Keratinocyte (primary cell): ENCODE data around the gene KATNB1.

Experiments used
- EZH2 ChIP-seq: IDR thresholded peaks from one replicate; pipeline ENCODE4 v1.6.1; 2012; ENCODE audit warnings: inconsistent platforms, mild to moderate bottlenecking, low read length, moderate library complexity
- TF ChIP-seq, protein P1 (sequence below), 3 experiments: IDR thresholded peaks in 1 of 3; conservative IDR thresholded peaks in 1 of 3; optimal IDR thresholded peaks in 1 of 3; 2 replicates in 2 of 3; 3 replicates in 1 of 3; pipeline versions ENCODE3 to v1.5.1; 2011; ENCODE audit warnings: low read length in 3 of 3, mild to moderate bottlenecking in 3 of 3, moderate library complexity in 2 of 3, control low read depth in 1 of 3, inconsistent platforms in 1 of 3; ENCODE audit not compliant: insufficient read depth in 2 of 3; ENCODE audit errors: extremely low read depth in 1 of 3

DNA sequence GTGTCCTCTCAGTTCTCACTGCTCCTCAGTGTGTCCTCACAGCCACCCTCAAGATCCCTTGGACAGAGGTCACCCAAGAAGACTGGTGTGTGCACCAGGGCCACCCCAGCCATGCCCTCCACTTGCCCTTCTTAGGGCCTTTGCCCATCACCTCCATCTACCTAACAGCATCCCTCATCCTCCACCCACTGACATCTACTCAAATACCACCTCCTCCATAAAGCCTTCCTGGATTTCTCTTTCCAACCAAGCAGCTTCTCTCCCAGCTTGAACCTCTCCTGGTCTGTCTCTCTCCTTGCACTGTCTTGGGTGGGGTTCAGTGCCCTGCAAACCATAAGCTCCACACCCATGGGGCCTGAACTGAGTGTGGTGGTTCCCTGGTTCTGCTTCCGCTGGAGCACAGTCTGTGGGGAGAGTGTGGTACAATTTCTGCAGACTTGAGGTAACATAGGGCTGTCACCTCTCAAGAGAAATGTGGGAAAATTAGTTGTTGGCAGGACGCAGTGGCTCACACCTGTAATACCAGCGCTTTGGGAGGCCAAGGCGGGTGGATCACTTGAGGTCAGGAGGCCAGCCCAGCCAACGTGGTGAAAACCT, 14.4 kb downstream of the KATNB1 start:
- TF ChIP-seq, protein P1, sequence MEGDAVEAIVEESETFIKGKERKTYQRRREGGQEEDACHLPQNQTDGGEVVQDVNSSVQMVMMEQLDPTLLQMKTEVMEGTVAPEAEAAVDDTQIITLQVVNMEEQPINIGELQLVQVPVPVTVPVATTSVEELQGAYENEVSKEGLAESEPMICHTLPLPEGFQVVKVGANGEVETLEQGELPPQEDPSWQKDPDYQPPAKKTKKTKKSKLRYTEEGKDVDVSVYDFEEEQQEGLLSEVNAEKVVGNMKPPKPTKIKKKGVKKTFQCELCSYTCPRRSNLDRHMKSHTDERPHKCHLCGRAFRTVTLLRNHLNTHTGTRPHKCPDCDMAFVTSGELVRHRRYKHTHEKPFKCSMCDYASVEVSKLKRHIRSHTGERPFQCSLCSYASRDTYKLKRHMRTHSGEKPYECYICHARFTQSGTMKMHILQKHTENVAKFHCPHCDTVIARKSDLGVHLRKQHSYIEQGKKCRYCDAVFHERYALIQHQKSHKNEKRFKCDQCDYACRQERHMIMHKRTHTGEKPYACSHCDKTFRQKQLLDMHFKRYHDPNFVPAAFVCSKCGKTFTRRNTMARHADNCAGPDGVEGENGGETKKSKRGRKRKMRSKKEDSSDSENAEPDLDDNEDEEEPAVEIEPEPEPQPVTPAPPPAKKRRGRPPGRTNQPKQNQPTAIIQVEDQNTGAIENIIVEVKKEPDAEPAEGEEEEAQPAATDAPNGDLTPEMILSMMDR (optimal IDR thresholded peaks at IDR 0.05 in 1 of 3, IDR thresholded peaks at IDR 0.05 in 1 of 3, conservative IDR thresholded peaks at IDR 0.05 in 1 of 3; ENCODE audit: extremely low read depth in 1 of 3, insufficient read depth in 2 of 3, low read length in 3 of 3), result no peak
- TF ChIP-seq EZH2, result no peak
